GM21390 (cell line): ENCODE measurements around the gene CALML6.

ENCODE experiments used
- ATAC-seq: cut with Tn5 transposase; IDR thresholded peaks from one replicate; pipeline ENCODE4 v1.9.1; 2021; ENCODE audit not compliant: unreplicated experiment

The CALML6 gene

DNA sequence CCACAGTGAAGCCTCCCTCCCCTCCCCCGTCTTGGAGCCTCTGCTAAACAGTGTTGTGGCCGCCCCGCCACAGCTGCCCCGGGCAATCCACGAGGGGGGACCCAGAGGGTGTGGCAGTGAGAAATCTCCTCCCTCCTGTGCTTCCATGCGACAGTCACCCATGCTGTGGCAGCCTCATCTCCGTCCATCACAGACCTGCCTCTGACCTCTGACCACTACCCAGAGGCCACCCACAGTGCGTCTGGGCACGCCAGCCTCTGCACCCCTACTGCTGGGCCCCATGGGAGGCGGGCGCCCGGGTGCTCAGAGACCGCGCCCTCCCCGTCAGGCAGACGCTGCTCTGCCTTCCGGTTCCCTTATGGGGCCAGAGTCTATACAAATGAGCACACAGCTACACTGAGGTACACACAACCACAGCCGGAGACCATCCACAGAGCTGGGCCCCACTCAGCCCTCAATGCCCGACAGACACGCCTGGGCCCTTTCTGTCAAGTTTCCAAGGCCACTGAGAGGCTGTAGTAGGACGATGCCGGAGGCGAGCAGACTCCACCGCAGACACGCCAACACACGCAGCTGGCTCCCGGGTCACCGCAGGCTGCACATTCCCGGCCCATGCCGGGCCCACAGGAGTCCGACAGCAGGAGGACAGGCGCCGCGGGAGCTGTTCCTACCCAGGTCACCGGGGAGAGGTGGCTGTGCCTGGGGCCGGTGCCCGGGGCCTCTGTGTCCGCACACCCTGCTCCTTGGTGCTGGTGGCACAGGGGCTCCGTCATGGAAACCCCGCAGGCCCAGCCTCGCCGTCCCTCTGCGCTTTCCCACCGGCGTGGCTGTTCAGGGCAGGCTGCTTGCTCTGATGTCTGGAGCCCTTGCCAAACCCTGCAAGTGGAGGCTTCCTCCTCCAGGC, 27.9 kb downstream of the CALML6 start:
- no peak for ATAC-seq

DNA sequence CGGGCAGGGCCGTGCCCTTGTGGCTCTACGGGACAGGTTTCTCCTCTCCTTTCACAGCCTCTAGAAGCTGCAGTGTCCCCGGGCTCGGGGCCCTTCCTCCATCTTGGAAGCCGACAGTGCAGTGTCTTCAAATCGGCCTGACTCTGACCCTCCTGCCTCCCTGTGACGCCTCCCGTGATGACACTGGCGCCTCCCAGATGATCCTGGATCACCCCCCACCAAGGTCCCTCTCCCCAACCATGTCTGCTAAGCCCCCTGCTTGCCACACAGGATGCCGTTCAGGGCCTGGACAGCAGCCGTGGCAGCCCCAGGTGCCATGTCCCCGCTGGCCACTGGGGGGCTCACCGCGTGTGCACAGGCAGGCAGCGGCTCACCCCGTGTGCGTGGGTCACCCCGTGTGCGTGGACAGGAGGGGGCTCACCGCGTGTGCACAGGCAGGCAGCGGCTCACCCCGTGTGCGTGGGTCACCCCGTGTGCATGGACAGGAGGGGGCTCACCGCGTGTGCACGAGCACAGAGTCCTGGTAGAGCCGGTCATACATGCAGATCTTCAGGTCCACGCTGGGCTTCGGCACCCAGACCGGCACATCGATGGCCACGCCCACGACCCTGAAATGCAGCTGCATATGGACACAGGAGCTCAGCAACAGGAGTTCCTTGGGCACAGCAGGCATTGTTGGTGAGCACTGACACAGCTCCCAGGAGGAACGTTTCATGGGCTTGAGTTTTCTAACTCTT, 28.9 kb downstream of the CALML6 start:
- ATAC-seq, result no peak

DNA sequence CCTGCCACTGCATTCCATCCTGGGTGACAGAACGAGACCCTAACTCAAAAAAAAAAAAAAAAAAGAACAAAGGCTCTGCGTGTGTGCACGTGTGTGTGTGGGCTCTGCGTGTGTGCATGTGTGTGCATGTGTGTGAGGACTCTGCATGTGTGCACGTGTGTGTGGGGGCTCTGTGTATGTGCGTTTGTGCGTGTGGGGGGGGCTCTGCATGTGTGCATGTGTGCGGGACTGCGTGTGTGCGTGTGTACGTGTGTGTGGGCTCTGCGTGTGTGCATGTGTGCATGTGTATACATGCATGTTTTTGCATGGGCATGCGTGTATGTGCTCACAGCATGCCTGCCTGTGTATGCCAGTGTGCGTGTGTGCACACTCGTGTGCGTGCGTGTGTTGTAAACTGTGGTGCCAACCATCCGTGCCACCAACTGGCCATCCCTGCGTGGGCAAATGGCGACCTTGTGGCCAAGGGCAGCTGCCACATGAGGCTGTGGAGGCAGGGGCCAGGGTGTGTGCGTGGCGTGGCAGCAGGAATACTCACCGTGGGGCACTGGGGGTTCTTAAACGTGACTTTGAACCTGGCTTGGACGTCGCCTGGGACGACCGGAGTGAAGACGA, 30.8 kb downstream of the CALML6 start:
- ATAC-seq, result no peak

DNA sequence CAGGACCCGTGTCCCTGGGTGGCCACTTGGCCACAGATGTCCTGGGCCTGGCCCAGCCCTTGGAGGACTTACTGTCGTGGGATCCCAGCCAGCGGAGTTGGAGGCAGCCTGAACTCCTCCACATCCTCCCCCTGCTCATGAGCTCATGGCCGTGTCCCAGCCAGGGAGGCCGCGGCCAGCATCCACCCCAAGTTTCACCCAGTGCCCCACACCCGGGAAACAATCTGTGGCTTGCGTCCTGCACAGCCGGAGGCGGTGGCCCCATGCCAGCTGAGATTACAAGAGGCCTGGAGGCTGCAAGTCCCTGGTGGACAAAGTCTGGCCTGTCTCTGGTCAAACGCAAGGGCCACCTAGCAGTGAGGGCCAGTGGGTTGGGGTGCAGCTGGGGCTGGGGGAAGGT, 31.5 kb downstream of the CALML6 start:
- ATAC-seq, result no peak

DNA sequence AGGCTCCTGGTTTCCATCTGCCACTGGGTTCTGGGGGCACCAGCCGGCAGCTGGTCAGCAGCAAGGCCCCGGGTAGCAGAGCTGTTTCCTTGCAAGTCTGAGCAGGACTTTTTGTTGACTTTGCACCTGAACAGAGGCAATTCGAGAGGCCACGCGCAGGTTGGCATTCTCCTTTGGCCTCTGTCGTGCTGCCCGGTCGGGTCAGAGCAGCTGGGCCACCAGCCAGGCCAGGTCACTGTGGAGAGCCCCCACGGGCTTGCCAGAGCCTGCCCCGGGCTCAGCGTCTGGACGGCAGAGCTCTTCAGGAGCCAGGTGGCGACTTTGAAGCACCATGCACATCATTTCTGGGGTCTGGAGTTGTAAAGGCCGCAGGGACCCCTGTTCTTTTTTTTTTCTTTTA, 32.4 kb downstream of the CALML6 start:
- no peak for ATAC-seq

DNA sequence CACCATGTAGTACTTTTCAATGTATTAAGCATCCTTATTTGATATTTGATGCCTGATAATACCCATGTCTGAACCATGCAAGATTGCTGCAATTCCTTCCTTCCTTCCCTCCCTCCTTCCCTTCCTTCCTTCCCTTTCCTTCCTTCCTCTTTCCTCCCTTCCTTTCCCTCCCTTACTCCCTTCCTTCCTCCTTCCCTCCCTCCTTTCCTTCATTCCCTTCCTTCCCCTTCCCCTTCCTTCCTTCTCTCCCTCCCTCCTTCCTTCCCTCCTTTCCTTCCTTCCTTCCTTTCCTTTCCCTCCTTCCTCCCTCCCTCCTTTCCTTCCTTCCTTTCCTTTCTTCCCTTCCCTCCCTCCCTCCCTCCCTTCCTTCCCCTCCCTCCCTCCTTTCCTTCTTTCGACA, 33.7 kb downstream of the CALML6 start:
- no peak for ATAC-seq

DNA sequence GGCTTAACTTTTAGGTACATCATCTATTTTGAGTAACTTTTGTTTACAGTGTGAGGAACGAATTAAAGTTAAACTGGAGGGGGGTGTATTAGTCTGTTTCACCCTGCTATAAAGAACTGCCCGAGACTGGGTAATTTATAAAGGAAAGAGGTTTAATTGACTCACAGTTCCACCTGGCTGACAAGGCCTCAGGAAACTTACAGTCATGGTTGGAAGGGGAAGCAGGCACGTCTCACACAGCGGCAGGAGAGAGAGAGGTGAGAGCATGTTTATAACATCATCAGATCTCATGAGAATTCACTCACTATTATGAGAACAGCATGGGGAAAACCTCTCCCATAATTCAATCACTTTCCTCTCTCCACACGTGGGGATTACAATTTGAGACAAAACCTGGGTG, 35.9 kb downstream of the CALML6 start:
- no peak for ATAC-seq

DNA sequence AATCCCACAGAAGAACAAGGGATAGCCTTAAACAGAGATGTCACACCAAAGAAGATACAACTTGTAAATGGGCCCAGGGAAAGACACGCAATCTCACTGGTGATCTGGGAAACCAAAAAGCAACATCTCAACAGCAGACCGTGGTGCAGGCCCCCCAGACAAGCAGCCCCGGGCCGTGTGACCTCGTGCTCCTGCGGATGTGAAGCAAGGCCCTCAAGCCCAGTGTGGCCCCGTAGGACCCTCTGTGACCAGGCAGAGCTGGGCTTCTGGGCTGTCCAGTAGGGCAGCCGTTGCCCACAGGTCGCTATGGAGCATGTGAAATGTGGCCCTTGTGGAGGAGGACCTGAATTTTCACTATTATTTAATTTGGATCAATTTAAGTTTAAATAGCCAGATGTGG, 39.0 kb downstream of the CALML6 start:
- no peak for ATAC-seq

DNA sequence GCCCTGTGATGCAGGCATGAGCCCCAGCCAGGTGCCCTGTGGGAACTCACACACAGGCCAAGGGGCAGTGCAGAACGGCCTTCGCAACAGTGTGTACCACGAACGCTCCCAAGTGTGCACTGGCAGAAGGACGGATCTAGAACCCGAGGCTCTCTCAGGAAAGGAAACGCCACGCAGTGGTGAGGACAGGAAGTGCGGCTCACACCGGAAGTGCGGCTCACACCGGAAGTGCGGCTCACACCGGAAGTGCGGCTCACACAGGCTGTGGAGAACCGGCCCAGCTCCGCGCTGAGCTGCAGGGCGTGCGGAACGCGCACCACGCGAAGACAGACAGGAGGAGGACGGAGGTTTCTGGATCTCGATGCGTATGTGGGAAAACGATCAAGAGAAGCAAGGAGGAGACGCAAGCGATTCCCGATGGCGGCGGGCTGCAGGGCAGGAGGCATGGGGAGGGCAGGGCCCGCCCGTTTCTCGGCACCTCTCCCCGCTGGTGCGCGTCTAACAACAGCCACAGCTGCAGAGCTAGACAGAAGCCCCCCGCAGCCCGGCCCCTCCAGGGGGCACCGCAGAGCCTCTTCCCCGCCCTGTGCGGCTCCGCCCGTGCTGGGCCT, 39.9 kb downstream of the CALML6 start:
- ATAC-seq, result no peak

DNA sequence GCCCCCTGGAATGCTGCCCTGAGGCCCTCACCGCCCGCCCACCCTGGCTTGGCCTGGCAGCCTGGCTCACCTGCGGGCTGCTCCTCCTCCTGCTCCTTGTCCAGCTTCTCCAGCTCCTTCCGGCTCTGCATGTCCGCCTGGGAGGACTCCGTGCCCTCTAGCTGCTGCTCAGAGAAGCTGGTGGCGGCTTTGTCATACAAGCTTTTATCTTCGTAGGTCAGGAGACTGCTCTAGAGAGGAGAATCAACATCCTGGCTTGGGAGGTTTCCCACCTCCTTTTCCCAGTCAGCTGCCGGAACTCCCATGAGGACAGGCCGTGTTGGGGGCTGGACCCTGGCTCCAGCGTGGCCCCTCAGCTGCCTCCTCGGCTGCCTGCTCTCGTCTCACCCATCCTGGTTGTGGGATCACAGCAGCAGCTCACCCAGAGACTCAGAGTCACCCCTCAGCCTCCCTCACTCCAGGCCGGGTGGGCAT, 40.6 kb downstream of the CALML6 start:
- ATAC-seq, result no peak

DNA sequence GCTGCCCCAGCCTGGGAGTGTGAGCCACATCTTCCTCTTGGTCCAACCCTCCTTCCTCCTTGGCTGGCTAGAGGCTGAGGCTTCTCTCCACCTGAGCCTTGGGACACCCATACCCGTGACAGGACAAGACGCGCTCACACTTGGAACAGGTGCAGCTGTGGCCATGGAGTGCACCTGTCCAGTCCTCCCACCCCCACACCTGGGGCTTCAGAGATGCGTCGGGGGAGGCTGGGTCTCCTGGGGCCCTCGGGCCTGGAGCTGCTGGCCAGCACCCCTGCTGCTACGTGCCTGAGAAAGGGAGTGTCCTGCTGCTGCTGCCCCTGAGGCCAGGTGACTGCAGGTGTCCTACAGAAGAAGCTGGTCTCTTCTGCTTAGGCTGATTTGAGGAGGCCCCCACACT, 41.0 kb downstream of the CALML6 start:
- no peak for ATAC-seq

DNA sequence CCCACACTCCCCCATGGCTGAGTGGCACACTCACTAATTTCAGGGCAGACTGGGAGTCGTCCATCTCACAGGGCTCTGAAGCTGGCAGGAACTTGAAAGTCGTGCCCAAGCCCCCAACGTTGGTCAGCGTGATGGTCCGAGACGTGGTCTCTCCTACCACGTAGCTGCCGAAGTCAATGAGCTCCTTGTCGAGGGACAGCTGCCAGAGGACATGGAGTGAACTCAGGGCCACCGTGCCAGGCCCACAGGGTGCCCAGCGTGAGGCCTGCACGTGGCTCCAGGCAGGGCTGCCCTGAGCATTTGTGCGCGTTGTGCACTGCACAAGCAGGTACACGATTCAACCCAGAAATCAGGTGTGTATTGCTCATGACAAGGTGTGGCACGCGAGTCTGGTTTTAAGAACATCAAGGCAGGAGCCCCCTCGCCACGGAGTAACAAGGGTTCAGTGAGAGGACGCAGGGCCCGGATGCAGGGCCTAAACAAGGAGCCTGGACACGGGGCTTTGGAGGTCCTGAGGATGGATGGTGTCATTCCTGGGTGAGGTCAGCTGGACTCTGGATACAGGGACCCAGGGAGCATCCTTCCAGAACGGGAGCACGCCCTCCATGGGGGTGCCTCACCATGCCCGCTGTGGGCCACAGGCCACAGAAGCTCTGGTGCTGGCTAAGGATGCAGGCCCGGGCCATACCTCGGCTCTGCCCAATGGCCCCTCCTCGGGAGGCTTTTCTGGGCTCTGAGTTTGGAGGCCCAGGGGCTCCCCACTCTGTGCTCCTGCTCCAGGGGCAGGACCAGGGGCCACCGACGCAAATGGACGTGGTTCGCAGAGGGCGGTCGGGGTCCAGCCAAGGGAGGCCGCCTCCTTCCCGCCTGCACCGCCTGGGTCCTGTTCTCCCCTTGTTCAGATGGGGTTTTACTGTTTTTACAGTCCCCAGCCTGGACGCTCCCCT, 41.8 kb downstream of the CALML6 start:
- no peak for ATAC-seq

DNA sequence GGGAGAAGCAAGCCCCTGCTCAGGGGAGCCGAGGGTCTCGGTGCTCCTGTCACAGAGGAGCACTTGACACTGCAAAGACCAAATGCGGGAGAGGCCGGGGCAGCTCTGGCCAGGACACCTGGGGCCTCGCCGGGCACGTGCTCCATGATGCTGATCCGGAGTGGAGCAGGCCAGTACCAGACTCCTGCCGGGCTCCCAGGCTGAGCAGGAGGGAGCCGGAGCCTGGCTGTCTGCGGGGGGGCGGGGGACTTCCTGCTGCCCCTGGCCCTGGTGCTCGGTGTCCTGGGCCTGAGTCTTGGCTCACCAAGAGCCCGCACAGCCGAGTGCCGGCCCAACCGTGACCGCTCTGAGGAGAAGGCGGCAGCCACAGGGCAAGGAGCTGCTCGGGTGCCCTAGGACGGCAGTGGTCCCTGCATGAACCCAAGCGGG, 42.5 kb downstream of the CALML6 start:
- no peak for ATAC-seq

DNA sequence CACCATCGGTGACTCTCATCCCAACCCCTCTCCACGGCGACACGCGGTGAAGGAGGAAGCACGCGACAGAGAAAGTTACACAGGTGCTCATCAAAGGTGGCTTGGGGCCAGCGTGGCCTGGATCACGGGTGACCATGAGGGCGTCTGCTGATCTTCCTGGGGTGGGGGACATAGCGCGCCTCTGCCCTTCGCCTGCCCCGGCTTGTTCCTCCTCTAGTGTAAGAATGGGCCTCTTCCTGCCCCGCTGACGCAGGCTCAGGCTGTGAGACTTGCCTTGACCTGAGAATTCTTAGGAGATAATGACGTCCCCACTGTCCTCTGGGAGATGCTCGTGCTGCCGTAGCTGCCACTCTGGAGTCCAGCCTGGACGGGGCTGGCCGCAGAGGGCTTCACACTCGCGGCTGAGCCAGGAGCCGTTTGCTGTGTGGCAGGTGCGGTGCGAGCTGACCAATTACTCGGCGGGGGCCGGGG, 43.0 kb downstream of the CALML6 start:
- no peak for ATAC-seq

DNA sequence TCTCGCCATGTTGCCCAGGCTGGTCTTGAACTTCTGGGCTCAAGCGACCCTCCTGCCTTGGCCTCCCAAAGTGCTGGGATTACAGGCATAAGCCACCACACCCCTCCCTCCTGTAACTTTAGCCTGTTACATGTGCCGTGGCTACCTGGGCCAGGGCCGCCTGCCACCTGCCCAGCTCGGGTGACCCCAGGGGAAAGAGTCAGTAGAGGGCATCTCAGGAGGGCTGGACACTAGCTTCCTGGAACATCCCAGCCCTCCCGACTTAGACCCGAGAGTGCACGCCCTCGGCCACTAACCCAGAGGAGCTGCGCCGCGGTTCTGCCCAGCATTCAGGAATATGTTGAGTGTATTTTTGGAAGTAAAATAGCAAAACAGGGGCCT, 44.4 kb downstream of the CALML6 start:
- no peak for ATAC-seq

DNA sequence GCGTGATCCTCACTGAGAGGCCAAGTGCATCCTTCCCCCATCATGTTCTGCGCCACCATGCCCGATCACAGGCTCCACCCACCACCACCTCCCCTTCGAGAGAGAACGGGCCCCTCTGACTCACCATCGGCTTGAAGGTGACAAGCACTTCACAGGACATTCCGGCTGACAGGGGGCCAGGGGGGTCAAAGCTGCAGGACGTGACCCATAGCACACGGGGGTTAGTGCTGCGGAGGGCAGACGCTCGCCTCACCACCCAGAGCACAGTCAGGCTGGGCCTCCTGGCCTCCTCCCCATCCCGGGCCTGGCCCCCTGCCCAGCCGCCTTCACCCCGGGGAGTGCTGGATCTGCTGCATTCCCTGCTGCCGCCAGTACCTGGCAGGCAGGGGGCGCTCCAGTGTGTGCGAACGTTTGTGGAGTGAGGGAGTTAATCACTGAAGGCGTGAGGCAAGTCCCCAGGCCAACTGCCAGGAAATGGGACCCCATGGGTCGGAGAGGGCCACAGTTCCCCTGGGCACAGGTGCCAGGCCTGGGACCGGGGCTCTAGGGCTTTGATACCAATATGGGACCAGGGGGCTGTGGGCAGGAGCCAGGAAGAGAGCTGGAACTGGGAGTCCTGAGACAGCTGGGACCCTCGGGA, 44.9 kb downstream of the CALML6 start:
- no peak for ATAC-seq

DNA sequence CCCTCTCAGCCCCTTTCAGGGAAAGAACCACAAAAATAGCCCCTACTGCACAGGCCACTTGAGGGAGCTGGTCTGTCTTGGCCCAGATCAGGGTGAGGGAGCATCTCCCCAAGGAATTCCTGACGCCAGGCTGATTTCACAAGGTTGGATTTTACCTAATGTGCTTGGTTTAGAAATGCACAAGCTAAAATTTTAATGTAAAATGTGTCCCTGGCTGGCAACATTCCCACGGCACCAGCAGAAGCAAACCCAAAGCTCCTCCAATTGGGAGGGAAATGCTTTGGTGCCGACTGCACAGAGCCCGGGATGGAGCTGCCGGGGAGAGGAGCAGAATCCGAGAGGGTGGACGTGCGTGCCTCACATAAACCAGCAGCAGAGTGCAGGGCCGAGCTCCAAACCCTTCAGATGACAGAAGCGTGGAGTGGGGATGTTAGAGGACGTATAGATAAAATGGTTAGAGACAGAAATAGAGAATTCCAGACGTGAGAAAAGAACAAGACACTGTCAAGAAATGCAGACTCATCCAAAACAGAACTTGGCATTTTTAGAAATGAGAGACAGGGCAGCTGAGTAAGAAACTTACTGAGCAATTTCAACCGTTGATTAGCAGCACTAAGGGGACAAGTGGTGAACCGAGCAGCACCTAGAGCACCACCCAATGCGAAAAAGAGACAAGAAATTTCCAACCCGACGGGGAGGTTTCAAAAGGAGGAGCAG, 45.6 kb downstream of the CALML6 start:
- no peak for ATAC-seq

DNA sequence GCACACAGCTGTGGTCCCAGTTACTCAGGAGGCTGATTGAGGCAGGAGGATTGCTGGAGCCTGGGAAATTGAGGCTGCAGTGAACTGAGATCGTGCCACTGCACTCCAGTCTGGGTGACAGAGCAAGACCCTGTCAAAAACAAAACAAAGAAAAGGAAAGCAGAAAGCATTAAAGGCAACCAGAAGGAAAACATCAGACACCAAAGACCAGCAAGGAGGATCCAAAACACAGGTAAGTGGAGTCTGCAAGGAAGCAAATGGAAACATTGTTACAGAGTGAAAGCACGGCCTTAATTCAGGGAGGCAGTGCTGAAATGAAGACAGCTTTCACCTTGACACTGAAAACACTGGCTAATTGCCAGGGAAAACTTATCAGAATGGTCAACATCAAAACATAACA, 47.7 kb downstream of the CALML6 start:
- no peak for ATAC-seq

DNA sequence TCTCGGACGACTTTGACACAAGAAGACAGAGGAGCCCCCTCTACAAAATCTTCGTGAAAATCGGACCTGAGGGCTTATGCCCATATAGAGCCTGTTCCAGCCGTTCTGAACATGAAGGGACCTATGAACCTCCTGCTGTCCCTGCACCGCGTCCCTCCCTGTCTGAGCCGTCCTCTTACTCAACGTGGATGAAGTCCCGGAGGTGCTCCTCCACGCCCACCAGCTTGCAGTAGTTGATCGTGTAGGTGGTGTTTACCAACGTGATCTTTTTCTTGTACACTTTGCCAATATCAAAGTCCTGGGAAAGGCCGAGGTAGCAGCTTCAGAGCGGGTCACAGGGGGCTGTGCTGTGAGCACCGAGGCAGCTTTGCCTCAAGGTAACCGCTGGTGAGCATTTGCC, 48.5 kb downstream of the CALML6 start:
- ATAC-seq, result no peak
